D721Med (cell line): Measurements from ENCODE around the gene ZIC4.

ENCODE experiments used
- DNase-seq: peaks from one replicate; pipeline ENCODE4 v3.0.0; 2011; ENCODE audit warnings: low spot score; ENCODE audit not compliant: insufficient read length
- FAIRE-seq: peaks from 2 replicates; lab custom pipeline; 2011; peaks lifted over from hg19 to GRCh38; lab: Jason Lieb, UNC
- CTCF ChIP-seq: IDR thresholded peaks from 2 replicates; pipeline ENCODE4 v1.5.1; 2012; ENCODE audit warnings: mild to moderate bottlenecking, control low read depth; ENCODE audit not compliant: insufficient read depth; ENCODE audit errors: missing control alignments

The ZIC4 gene

DNA sequence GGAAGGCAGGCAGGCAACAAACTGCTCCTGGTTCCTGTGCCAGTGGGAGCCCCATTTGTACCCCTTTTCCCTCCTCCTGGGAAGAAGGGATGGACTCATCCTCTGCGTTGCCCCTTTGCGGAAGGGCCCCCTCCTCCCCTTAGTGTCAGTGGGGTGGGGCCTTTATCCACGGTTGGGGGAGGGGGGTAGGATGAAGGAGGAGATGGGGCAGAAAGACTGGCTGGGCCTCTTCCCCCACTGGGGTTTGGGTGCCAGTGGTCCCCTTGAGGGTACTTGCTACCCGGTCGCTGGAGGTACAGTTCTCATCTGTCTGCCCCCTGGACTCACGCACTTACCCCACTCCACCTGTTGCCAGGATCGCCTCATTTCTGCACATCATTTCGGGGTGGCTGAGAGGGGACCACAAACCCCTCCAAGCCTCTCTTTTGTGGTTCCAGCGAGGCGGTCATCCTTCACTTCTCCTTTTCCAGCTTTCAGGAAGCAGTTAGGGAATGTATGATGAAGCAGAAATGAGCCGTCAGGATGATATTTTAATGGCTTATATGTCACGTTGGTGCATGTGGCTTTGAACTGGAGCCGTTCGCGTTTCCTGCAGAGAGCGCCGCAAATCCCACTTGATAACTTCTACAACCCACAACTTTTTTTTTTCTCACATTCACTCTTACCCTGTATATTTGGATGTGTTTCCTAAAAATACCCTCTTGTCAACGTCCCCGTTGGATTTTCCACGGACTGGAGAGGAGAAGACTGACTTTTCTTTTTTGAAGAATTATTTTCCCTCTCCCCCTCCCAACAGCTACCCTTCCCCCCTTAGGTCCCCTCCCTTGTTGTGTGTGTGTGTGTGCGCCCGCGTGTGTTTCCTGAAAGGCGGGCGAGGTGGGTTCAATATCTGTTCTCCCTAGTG is at the start of gene ZIC4:
ZIC4 (minus strand) TSS at position 516 of the 904 bp plus-strand sequence. CDS start 3,746 bp downstream, outside the sequence.
- DNase-seq, result no peak
- no peak for FAIRE-seq
- TF ChIP-seq CTCF, result no peak

DNA sequence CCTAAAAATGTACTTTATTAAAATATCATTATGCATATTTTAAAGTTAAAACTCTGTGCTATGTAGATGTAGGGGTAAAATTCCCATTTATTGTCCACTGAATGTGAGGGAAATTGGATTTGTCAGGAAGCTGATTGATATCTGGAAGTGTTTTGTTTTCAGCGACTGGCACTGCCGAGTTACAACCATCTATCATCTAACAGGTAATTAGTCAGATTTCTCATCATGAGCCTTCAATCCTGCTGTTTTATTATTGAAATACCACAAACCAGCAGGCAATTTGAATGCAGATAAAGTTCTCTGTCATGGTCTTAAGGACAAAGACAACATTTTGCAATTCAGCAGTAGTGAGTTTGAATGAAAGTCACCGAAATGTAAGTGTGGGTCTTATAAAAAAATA is 43.3 kb upstream of the ZIC4 start:
- no peak for DNase-seq
- no peak for TF ChIP-seq CTCF

DNA sequence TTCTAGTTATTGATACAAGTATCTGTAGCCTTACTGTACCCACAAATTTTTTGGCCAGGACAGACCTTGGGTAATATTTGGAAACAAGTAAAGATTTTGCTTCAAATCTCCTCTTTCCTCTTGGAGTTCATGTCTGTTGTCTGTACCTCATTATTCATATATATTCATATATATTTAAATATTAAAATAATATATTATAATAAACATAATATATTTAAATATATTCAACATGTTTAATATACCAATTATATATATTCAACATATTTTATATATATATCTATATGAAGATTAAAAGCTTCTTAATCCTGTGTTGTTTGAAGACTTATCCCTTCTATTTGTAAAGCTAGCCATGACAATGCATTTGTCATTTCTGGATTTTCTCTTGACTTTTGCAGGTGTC is 40.9 kb upstream of the ZIC4 start:
- TF ChIP-seq CTCF, result no peak
- FAIRE-seq, result no peak
- DNase-seq, result no peak

More for the DNA sequence above, 43.3 kb upstream of the ZIC4 start:
- no peak for FAIRE-seq

GRCh38 chr3:147431751-147432150 is 25.4 kb upstream of the ZIC4 start:
- no peak for DNase-seq
- no peak for TF ChIP-seq CTCF
- no peak for FAIRE-seq

GRCh38 chr3:147428754-147429153 is 22.4 kb upstream of the ZIC4 start:
- DNase-seq (no peak), FAIRE-seq (no peak)
- no peak for TF ChIP-seq CTCF

GRCh38 chr3:147428326-147428725 is 22.0 kb upstream of the ZIC4 start:
- FAIRE-seq (no peak), DNase-seq (no peak)
- TF ChIP-seq CTCF, result no peak

- FAIRE-seq (no peak), DNase-seq (no peak)
- TF ChIP-seq CTCF, result no peak
These were observed 21.4 kb upstream of the ZIC4 start for GRCh38 chr3:147427746-147428145.
